ENCODE measurements around the gene REPS2.

Gene REPS2

GRCh38 chrX:16985286-16985685, 38.8 kb downstream of the REPS2 start:
- DNase-seq (ENCODE audit: low read depth), result no peak
- TF ChIP-seq CTCF (IDR thresholded peaks at IDR 0.05; ENCODE audit: low read depth, low read length, missing control alignments), result no peak
- no peak overlapping the region for H3K4me3 ChIP-seq (ENCODE audit: low read depth, low read length)

GRCh38 chrX:16986169-16986568, 39.7 kb downstream of the REPS2 start:
- TF ChIP-seq CTCF (IDR thresholded peaks at IDR 0.05; ENCODE audit: low read depth, low read length, missing control alignments), result no peak
- DNase-seq (ENCODE audit: low read depth), result no peak
- H3K4me3 ChIP-seq (ENCODE audit: low read depth, low read length), result no peak overlapping the region

- DNase-seq (ENCODE audit: low read depth), result no peak
- H3K4me3 ChIP-seq (ENCODE audit: low read depth, low read length), result no peak overlapping the region
- TF ChIP-seq CTCF (IDR thresholded peaks at IDR 0.05; ENCODE audit: low read depth, low read length, missing control alignments), result no peak
Measured at GRCh38 chrX:16989750-16990149, 43.3 kb downstream of the REPS2 start.

- no peak for TF ChIP-seq CTCF (IDR thresholded peaks at IDR 0.05; ENCODE audit: low read depth, low read length, missing control alignments)
- no peak overlapping the region for H3K4me3 ChIP-seq (ENCODE audit: low read depth, low read length)
- DNase-seq (ENCODE audit: low read depth), result no peak
Measured at GRCh38 chrX:16990839-16991238, 44.4 kb downstream of the REPS2 start.

GRCh38 chrX:16992445-16992844, 46.0 kb downstream of the REPS2 start:
- no peak for TF ChIP-seq CTCF (IDR thresholded peaks at IDR 0.05; ENCODE audit: low read depth, low read length, missing control alignments)
- DNase-seq (ENCODE audit: low read depth), result no peak
- no peak overlapping the region for H3K4me3 ChIP-seq (ENCODE audit: low read depth, low read length)

GRCh38 chrX:16992951-16993350, 46.5 kb downstream of the REPS2 start:
- TF ChIP-seq CTCF (IDR thresholded peaks at IDR 0.05; ENCODE audit: low read depth, low read length, missing control alignments), result no peak
- no peak for DNase-seq (ENCODE audit: low read depth)
- H3K4me3 ChIP-seq (ENCODE audit: low read depth, low read length), result no peak overlapping the region

- no peak for DNase-seq (ENCODE audit: low read depth)
- TF ChIP-seq CTCF (IDR thresholded peaks at IDR 0.05; ENCODE audit: low read depth, low read length, missing control alignments), result peak; percentile 24
- H3K4me3 ChIP-seq (ENCODE audit: low read depth, low read length), result no peak overlapping the region
Measured at GRCh38 chrX:16993791-16994318, 47.4 kb downstream of the REPS2 start.

Data from GM12864 (cell line).